ENCODE data around the gene ADAM23.

ADAM23 gene

DNA sequence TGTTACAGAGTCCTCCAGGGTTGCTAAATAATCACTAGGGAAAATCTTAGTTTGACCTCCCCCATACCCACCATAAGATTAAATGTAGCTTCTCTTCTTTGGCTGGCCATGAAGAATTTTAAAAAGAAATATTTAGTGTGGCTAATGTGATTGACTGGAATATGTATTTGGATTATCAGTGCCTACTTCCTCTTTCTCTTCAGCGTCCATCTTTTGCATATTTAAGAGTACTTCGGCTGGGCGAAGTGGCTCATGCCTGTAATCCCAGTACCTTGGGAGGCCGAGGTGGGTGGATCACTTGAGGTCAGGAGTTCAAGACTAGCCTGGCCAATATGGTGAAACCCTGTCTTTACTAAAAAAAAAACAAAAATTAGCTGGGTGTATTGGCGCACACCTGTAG, 28.8 kb downstream of the ADAM23 start:
- no peak overlapping the region for H3K4me3 ChIP-seq (ENCODE audit: low read depth in 1 of 2, low read length in 1 of 2)
- H3K9me3 ChIP-seq = no peaks in the 10 kb centered on the region
- no peaks in the 10 kb centered on the region for H3K36me3 ChIP-seq
- H3K27ac ChIP-seq = no peak overlapping the region
- no peaks in the 10 kb centered on the region for H3K27me3 ChIP-seq
- H3K4me1 ChIP-seq (ENCODE audit: control insufficient read depth in 1 of 2, insufficient read depth in 1 of 2, low read depth in 1 of 2, low read length in 1 of 2) = no peaks in the 10 kb centered on the region
- TF ChIP-seq, protein P1, sequence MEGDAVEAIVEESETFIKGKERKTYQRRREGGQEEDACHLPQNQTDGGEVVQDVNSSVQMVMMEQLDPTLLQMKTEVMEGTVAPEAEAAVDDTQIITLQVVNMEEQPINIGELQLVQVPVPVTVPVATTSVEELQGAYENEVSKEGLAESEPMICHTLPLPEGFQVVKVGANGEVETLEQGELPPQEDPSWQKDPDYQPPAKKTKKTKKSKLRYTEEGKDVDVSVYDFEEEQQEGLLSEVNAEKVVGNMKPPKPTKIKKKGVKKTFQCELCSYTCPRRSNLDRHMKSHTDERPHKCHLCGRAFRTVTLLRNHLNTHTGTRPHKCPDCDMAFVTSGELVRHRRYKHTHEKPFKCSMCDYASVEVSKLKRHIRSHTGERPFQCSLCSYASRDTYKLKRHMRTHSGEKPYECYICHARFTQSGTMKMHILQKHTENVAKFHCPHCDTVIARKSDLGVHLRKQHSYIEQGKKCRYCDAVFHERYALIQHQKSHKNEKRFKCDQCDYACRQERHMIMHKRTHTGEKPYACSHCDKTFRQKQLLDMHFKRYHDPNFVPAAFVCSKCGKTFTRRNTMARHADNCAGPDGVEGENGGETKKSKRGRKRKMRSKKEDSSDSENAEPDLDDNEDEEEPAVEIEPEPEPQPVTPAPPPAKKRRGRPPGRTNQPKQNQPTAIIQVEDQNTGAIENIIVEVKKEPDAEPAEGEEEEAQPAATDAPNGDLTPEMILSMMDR (IDR thresholded peaks at IDR 0.05) = no peak

DNA sequence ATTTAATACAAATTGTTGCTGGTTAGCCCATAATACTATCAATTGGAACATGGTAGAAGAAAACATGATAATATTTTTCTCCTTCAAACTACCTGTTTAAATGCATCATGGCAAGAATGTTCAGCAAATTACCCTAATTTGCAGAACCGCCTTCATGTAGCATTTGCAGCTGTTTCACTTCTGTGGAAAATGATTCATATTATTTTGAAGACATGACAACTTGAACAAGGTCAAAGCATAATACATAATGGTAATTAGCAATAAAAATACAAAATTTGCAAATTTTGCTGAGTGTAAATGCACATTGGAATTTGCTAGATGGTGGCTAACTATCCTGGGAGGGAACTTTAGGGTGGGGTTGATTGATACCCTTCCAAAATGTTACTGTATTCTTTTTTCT, 30.8 kb downstream of the ADAM23 start:
- TF ChIP-seq, protein P1 (IDR thresholded peaks at IDR 0.05) = no peak
- H3K27ac ChIP-seq = no peak overlapping the region
- no peaks in the 10 kb centered on the region for H3K4me1 ChIP-seq (ENCODE audit: control insufficient read depth in 1 of 2, insufficient read depth in 1 of 2, low read depth in 1 of 2, low read length in 1 of 2)
- no peaks in the 10 kb centered on the region for H3K9me3 ChIP-seq
- H3K27me3 ChIP-seq = no peaks in the 10 kb centered on the region
- H3K36me3 ChIP-seq = no peaks in the 10 kb centered on the region
- H3K4me3 ChIP-seq (ENCODE audit: low read depth in 1 of 2, low read length in 1 of 2) = no peak overlapping the region

GRCh38 chr2:206477296-206477695, 34.0 kb downstream of the ADAM23 start:
- no peaks in the 10 kb centered on the region for H3K36me3 ChIP-seq
- no peak overlapping the region for H3K27ac ChIP-seq
- H3K4me1 ChIP-seq (ENCODE audit: control insufficient read depth in 1 of 2, insufficient read depth in 1 of 2, low read depth in 1 of 2, low read length in 1 of 2) = no peaks in the 10 kb centered on the region
- TF ChIP-seq, protein P1 (IDR thresholded peaks at IDR 0.05) = no peak
- no peaks in the 10 kb centered on the region for H3K27me3 ChIP-seq
- H3K9me3 ChIP-seq = no peaks in the 10 kb centered on the region
- no peak overlapping the region for H3K4me3 ChIP-seq (ENCODE audit: low read depth in 1 of 2, low read length in 1 of 2)

DNA sequence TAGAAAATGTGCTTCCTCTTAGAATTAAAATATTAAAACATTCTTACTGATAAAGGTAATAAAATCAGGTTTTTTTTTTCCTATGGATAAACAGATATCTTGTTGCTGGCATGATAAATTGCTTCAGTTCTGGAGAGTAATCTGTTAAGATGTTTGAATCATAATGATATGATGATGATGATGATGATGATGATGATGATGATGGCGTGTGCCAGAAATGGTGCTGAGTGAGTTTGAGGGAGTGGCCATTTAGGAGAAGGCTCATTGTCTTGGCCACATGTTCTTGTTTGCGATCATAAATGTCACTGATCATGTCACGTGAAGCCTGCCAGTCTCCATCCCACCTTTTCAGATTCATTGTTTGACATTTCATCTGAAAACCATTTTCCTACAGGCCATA, 35.0 kb downstream of the ADAM23 start:
- TF ChIP-seq, protein P1 (IDR thresholded peaks at IDR 0.05) = no peak
- Histone ChIP-seq H3K27ac (no peak overlapping the region), H3K4me1 (ENCODE audit: control insufficient read depth in 1 of 2, insufficient read depth in 1 of 2, low read depth in 1 of 2, low read length in 1 of 2) (no peaks in the 10 kb centered on the region), H3K4me3 (ENCODE audit: low read depth in 1 of 2, low read length in 1 of 2) (no peak overlapping the region), H3K9me3 (no peaks in the 10 kb centered on the region), H3K27me3 (no peaks in the 10 kb centered on the region), H3K36me3 (no peaks in the 10 kb centered on the region)

DNA sequence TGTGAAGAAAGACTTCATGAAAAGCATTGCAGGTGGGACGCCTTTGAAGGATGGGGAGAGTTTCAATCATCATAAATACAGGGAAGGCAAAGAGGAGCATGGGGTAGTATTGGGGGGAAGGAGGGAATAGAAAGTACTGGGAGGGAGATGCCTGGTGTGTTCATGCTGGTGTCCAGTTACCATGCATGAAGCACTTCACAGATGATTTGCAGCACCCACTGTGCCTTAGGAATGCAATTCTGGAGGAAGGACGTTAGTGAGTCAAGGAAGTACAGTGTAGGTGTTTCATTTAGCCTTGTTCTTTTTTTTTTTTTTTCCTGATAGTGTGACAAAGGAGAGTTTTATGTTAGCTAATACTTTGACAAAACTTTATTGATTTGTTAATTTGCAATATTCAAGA, 36.8 kb downstream of the ADAM23 start:
- H3K27me3 ChIP-seq = no peaks in the 10 kb centered on the region
- TF ChIP-seq, protein P1 (IDR thresholded peaks at IDR 0.05) = no peak
- no peaks in the 10 kb centered on the region for H3K36me3 ChIP-seq
- H3K4me3 ChIP-seq (ENCODE audit: low read depth in 1 of 2, low read length in 1 of 2) = no peak overlapping the region
- H3K9me3 ChIP-seq = no peaks in the 10 kb centered on the region
- H3K4me1 ChIP-seq (ENCODE audit: control insufficient read depth in 1 of 2, insufficient read depth in 1 of 2, low read depth in 1 of 2, low read length in 1 of 2) = no peaks in the 10 kb centered on the region
- H3K27ac ChIP-seq = no peak overlapping the region

DNA sequence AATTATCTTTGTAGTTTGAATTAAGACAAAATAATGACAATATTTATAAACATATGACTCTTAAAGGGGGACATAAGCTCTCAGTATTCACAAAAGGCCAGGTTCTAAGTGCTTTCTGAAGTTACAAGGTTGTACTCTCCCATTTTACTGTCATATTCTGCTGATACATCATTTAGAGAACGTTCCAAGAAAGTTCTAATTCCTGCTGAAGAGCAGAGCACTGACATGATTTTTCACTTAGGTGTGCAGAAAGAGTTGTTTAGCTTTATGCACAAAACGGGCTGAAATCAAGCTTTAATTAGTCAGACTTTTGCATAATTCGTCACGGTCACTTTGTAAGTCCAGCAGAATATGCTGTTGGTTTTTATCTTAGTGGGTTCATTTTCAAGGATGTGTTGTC, 37.3 kb downstream of the ADAM23 start:
- H3K27ac ChIP-seq = no peak overlapping the region

More for the DNA sequence above, 37.3 kb downstream of the ADAM23 start:
- TF ChIP-seq, protein P1 (IDR thresholded peaks at IDR 0.05) = no peak
- no peaks in the 10 kb centered on the region for H3K4me1 ChIP-seq (ENCODE audit: control insufficient read depth in 1 of 2, insufficient read depth in 1 of 2, low read depth in 1 of 2, low read length in 1 of 2)
- no peak overlapping the region for H3K4me3 ChIP-seq (ENCODE audit: low read depth in 1 of 2, low read length in 1 of 2)
- no peaks in the 10 kb centered on the region for H3K27me3 ChIP-seq
- no peaks in the 10 kb centered on the region for H3K36me3 ChIP-seq
- no peaks in the 10 kb centered on the region for H3K9me3 ChIP-seq

Measured in neutrophil (primary cell).